Stimulated activated CD4-positive, alpha-beta T cell treated with anti-CD3 and anti-CD28 coated beads, Interleukin-1b, Interleukin-23, amount 100 ng/mL, for 24 hours (primary cell): ENCODE results near the gene CPNE8.

Source experiments
- DNase-seq, 4 experiments: peaks; one replicate each; pipeline ENCODE4 v3.0.0-alpha.2; 2020; ENCODE audit warnings: low read depth in 4 of 4, low spot score in 1 of 4

The CPNE8 gene

DNA sequence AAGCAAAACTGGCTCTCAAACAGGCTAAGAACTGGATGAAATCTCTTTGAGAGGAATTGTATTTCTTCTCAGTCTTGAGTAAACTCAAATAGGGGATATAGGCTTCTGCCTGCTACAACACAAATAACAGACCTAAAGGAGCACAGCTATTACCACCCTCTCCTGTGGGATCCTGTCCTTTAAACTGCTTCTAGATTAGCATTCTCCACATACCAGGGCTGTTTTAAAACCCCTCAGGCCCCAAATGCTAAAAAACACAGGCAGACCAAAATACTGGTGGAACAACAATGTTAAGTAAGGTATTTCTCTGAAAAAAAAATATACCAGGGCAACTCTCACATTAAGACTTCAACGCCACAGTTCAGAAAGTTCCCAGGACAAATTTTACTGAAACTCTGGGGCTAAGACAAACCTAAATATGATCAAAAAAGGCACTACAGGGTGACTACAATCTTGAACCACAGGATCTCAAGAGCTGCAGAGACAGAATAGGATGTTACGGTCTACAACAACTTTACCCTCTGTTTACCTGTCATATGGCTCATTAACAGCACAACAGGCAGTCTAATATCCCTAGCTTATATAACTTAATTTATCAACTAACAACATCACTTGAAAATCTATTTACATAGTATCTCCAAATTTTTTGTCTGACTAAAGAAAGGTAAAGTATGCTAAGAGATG, 7.2 kb downstream of the CPNE8 start:
- DNase-seq = no peak

- DNase-seq = no peak
Measured at GRCh38 chr12:38895446-38895845, 9.9 kb downstream of the CPNE8 start.

GRCh38 chr12:38892976-38893375, 12.4 kb downstream of the CPNE8 start:
- no peak for DNase-seq

GRCh38 chr12:38892087-38892786, 13.2 kb downstream of the CPNE8 start:
- no peak for DNase-seq

DNA sequence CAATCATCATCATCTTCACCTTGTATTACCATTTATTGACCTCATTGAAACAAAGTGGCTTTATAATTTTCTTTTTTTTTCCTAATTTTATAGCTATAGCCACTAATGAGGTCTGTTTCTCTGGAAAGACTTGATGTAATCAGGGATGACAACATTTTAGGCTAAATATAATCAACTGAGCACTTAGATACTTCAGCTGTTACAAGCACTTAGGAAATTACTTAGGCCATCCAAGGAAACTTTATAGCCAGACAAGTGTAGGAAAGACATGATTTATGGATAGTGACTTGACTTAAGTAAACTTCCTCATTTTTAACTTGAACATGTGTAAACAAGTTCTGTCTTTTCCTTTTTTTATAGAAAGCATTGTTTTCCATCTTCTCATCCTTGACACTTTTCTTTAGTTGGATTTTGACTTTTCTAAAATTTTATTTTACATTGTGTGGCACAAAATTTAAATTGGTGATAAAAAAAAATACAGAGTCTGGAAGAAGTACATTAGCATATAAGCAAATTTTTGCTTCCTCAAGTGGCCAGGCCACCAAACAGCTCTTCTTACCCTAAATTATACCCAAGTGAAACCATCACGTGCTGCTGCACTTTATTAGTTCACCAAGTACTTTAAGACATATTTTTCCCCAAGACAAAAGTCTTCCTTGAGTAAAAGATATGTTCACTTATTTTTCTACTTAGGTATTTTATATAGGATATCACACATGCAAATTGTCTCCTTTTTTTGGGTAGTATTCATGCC, 15.1 kb downstream of the CPNE8 start:
- DNase-seq = no peak

DNA sequence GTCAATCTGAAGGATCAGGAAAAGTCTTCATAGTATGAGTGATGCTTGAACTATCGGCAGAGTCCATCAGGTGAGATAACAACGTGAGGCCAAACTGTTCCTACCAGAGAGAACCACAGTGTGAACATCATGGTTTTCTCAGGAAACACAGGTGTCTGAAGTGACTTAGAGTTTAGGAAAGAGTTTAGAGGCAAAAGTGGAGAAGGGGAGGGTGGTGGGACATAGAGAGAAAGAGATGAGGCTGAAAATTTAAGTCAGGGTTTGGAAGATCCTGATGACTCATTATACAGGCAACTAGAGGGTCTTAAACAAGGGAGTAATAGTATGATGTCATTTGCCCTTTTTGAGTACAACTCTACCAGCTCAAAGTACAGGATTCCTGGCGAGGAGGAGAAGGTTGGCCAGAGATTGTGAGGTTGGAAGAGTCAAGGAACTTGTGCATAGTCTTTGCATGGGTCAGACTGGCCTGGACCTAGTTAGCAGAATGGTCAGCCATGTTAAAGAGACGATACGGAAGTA, 16.0 kb downstream of the CPNE8 start:
- DNase-seq = no peak

- no peak for DNase-seq
Measured at GRCh38 chr12:38887770-38888169, 17.6 kb downstream of the CPNE8 start.

DNA sequence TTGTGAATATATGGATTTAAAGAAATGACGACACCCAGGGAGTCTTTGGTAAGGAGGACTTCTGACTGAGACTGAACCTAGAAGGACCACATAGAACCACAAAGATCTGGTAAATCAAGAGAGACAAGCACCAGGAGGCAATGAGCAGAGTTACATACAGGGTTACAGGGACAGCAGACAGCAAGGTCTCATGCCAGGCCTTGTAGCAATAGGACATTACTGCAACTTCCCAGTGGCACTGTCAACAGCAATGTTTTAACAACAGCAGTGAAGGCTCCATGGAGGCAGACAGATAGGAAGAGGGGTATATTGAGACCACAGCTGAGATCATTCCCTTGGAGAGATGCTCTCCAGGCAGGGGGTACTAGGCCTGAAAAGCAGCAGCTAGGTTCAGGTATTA, 18.5 kb downstream of the CPNE8 start:
- DNase-seq = no peak

DNA sequence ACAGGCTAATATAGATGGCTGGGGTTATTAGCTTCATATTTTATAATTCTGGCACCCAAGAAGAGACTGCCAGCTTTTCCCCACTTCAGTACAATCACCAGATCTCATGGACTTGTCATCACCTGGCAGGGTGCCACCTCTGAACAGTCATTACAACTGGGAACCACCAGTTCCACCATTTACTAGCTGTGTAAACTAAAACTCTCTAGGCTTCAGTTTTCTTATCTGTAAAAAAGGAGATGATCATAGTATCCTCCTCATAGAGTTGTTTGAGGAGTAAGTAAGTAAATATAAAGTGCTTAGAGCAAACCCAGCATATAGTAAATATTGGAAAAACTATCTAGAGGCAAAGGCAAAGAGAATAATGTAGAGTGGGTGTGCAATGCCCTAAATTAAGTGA, 19.3 kb downstream of the CPNE8 start:
- DNase-seq = peak in 1 of 4 experiments; percentile 7

GRCh38 chr12:38884666-38885065, 20.7 kb downstream of the CPNE8 start:
- DNase-seq = no peak

DNA sequence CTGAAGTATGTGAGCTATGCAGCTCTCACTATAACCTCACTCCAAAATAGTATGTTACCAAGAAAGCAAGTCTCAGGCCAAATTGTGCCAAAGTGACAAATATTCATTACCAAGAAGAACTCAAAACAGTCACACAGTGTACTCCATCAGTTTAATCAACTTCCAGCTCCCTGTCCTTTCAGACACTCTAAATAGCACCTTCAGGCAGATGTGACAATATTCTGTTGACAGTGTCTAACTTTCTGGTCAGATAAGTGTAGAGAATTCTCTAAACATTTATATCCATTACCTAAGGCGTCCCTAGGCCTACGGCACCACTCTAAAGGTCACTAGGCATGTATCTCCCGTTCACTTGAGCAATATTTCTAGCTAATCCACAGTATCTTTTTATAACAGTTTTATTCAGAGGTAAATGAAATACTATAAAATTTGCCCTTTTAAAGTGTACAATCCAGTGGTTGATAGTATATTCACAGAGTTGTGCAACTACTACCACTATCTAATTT, 21.7 kb downstream of the CPNE8 start:
- no peak for DNase-seq

- no peak for DNase-seq
Measured at GRCh38 chr12:38880288-38880687, 25.1 kb downstream of the CPNE8 start.

- no peak for DNase-seq
Measured at GRCh38 chr12:38878986-38879385, 26.4 kb downstream of the CPNE8 start.

GRCh38 chr12:38878333-38878705, 27.1 kb downstream of the CPNE8 start:
- no peak for DNase-seq

- DNase-seq = no peak
Measured at GRCh38 chr12:38875586-38876228, 29.7 kb downstream of the CPNE8 start.

- no peak for DNase-seq
Measured at GRCh38 chr12:38872561-38872960, 32.8 kb downstream of the CPNE8 start.

GRCh38 chr12:38872156-38872555, 33.2 kb downstream of the CPNE8 start:
- no peak for DNase-seq

- DNase-seq = no peak
Measured at GRCh38 chr12:38869036-38869435, 36.4 kb downstream of the CPNE8 start.

GRCh38 chr12:38850461-38850860, 54.9 kb downstream of the CPNE8 start:
- no peak for DNase-seq

GRCh38 chr12:38847247-38847646, 58.1 kb downstream of the CPNE8 start:
- no peak for DNase-seq

GRCh38 chr12:38844267-38844666, 61.1 kb downstream of the CPNE8 start:
- DNase-seq = no peak
